Measurements from ENCODE around the gene ADGRG3.

ADGRG3 gene

GRCh38 chr16:57688987-57689761 is 21.1 kb downstream of the ADGRG3 start:
- Histone ChIP-seq H3K27me3 (ENCODE audit: low read depth, low read length) (0 out of 2 replicates have a peak, but pooled peaks cover 7% of the 10 kb centered on the region), H3K9me3 (ENCODE audit: insufficient read depth, low read length) (no peaks in the 10 kb centered on the region), H3K4me1 (ENCODE audit: low read length) (no peaks in the 10 kb centered on the region), H3K36me3 (replicated peaks; ENCODE audit: low read depth, low read length) (no peaks in the 10 kb centered on the region), H3K79me2 (ENCODE audit: low read length) (no peaks in the 10 kb centered on the region), H3K4me2 (ENCODE audit: low read length) (no peak overlapping the region), H3K9ac (ENCODE audit: low read length) (no peak overlapping the region), H4K20me1 (ENCODE audit: insufficient read depth, low read length) (no peaks in the 10 kb centered on the region), H3K27ac (ENCODE audit: low read length) (no peak overlapping the region), H3K4me3 (ENCODE audit: low read length) (no peak overlapping the region), H2AFZ (ENCODE audit: low read depth, low read length) (no peak overlapping the region)
- no peak for TF ChIP-seq CTCF (IDR thresholded peaks at IDR 0.05; ENCODE audit: low read depth, low read length)

GRCh38 chr16:57689762-57690558 is 21.9 kb downstream of the ADGRG3 start:
- H3K36me3 ChIP-seq (replicated peaks; ENCODE audit: low read depth, low read length): no peaks in the 10 kb centered on the region
- no peak overlapping the region for H3K9ac ChIP-seq (ENCODE audit: low read length)
- no peak overlapping the region for H2AFZ ChIP-seq (ENCODE audit: low read depth, low read length)
- H3K27me3 ChIP-seq (ENCODE audit: low read depth, low read length): 0 out of 2 replicates have a peak, but pooled peaks cover 7% of the 10 kb centered on the region
- no peak for TF ChIP-seq CTCF (IDR thresholded peaks at IDR 0.05; ENCODE audit: low read depth, low read length)
- no peak for TF ChIP-seq EZH2phosphoT487 (IDR thresholded peaks at IDR 0.05; ENCODE audit: low read depth)
- H3K4me3 ChIP-seq (ENCODE audit: low read length): no peak overlapping the region
- H3K79me2 ChIP-seq (ENCODE audit: low read length): no peaks in the 10 kb centered on the region
- H3K4me2 ChIP-seq (ENCODE audit: low read length): no peak overlapping the region
- 0 out of 2 replicates have a peak, but pooled peaks cover 3% of the 10 kb centered on the region for H3K4me1 ChIP-seq (ENCODE audit: low read length)
- no peak overlapping the region for H3K27ac ChIP-seq (ENCODE audit: low read length)
- no peaks in the 10 kb centered on the region for H4K20me1 ChIP-seq (ENCODE audit: insufficient read depth, low read length)
- H3K9me3 ChIP-seq (ENCODE audit: insufficient read depth, low read length): no peaks in the 10 kb centered on the region

- H3K4me2 ChIP-seq (ENCODE audit: low read length): no peak overlapping the region
- no peaks in the 10 kb centered on the region for H3K79me2 ChIP-seq (ENCODE audit: low read length)
- no peak overlapping the region for H3K4me3 ChIP-seq (ENCODE audit: low read length)
- no peaks in the 10 kb centered on the region for H3K9me3 ChIP-seq (ENCODE audit: insufficient read depth, low read length)
- no peak overlapping the region for H3K9ac ChIP-seq (ENCODE audit: low read length)
- no peak overlapping the region for H3K27ac ChIP-seq (ENCODE audit: low read length)
- H3K27me3 ChIP-seq (ENCODE audit: low read depth, low read length): 0 out of 2 replicates have a peak, but pooled peaks cover 7% of the 10 kb centered on the region
- H3K4me1 ChIP-seq (ENCODE audit: low read length): 0 out of 2 replicates have a peak, but pooled peaks cover 3% of the 10 kb centered on the region
- no peaks in the 10 kb centered on the region for H4K20me1 ChIP-seq (ENCODE audit: insufficient read depth, low read length)
- H2AFZ ChIP-seq (ENCODE audit: low read depth, low read length): no peak overlapping the region
- TF ChIP-seq CTCF (IDR thresholded peaks at IDR 0.05; ENCODE audit: low read depth, low read length) (no peak), EZH2phosphoT487 (IDR thresholded peaks at IDR 0.05; ENCODE audit: low read depth) (no peak)
- no peaks in the 10 kb centered on the region for H3K36me3 ChIP-seq (replicated peaks; ENCODE audit: low read depth, low read length)
These were observed 22.8 kb downstream of the ADGRG3 start for GRCh38 chr16:57690782-57691471.
